Activated CD8-positive, alpha-beta T cell treated with anti-CD3 and anti-CD28 coated beads for 36 hours (primary cell): Measurements from ENCODE around the gene ZYX. TPM values are rescaled to one million over a fixed set of nuclear protein-coding genes. Genes with fewer than 3 reads are reported as not detected.

Experiments
- ATAC-seq: fragments of 200-7000 bp; cut with Tn5 transposase; one replicate; pipeline ENCODE4 v1.10.0; 2021; ENCODE audit warnings: mild to moderate bottlenecking, moderate library complexity
- CTCF ChIA-PET: fragments of 350-600 bp; sonication (Branson Sonifier 250); formaldehyde crosslinking; loops from one replicate; lab custom pipeline; 2021; ENCODE audit warnings: antibody characterized with exemption; lab: Charles Lee
- POLR2A ChIA-PET: fragments of 350-600 bp; sonication (Branson Sonifier 250); formaldehyde crosslinking; loops from one replicate; lab custom pipeline; 2021; ENCODE audit warnings: antibody characterized with exemption; lab: Charles Lee
- DNase-seq: peaks from one replicate; pipeline ENCODE4 v3.0.0-alpha.2; 2020
- H3K27ac Mint-ChIP-seq: one replicate; pipeline ENCODE4 v1.8.0; 2021; ENCODE audit warnings: mild to moderate bottlenecking, mixed read lengths
- H3K27me3 Mint-ChIP-seq: one replicate; pipeline ENCODE4 v1.8.0; 2021; ENCODE audit warnings: mixed read lengths
- H3K36me3 Mint-ChIP-seq: one replicate; pipeline ENCODE4 v1.8.0; 2021; ENCODE audit warnings: low read depth, mixed read lengths
- H3K4me1 Mint-ChIP-seq: one replicate; pipeline ENCODE4 v1.8.0; 2021; ENCODE audit warnings: low read depth, mixed read lengths
- H3K4me3 Mint-ChIP-seq: one replicate; pipeline ENCODE4 v1.8.0; 2021; ENCODE audit warnings: mild to moderate bottlenecking, moderate library complexity, mixed read lengths
- H3K9me3 Mint-ChIP-seq: one replicate; pipeline ENCODE4 v1.8.0; 2021; ENCODE audit warnings: mixed read lengths
- intact Hi-C: fragments of 100-400 bp; cut with micrococcal nuclease; formaldehyde crosslinking; loops from one replicate; pipeline ENCODE4 v1.10.0; 2022
- total RNA-seq, 2 experiments: library from RNA; stranded (reverse); gene quantifications; one replicate each; pipeline ENCODE4 v1.2.3, GENCODE V29; 2021
- TF ChIP-seq, protein P1 (sequence below): fragments of 200-600 bp; IDR thresholded peaks from one replicate; pipeline ENCODE4 v1.8.0; 2022; ENCODE audit warnings: antibody characterized with exemption, mild to moderate bottlenecking

ZYX gene
- total RNA-seq, 2 experiments from 2014 or later = 111 to 120 TPM

- Mint-ChIP-seq H3K27ac (no peak overlapping the region), H3K4me3 (no peak overlapping the region), H3K36me3 (no peaks in the 10 kb centered on the region), H3K27me3 (no peaks in the 10 kb centered on the region), H3K4me1 (peaks cover 2% of the 10 kb centered on the region), H3K9me3 (no peaks in the 10 kb centered on the region)
- no peak for ATAC-seq
- POLR2A ChIA-PET = no interaction called here
- TF ChIP-seq, protein P1, sequence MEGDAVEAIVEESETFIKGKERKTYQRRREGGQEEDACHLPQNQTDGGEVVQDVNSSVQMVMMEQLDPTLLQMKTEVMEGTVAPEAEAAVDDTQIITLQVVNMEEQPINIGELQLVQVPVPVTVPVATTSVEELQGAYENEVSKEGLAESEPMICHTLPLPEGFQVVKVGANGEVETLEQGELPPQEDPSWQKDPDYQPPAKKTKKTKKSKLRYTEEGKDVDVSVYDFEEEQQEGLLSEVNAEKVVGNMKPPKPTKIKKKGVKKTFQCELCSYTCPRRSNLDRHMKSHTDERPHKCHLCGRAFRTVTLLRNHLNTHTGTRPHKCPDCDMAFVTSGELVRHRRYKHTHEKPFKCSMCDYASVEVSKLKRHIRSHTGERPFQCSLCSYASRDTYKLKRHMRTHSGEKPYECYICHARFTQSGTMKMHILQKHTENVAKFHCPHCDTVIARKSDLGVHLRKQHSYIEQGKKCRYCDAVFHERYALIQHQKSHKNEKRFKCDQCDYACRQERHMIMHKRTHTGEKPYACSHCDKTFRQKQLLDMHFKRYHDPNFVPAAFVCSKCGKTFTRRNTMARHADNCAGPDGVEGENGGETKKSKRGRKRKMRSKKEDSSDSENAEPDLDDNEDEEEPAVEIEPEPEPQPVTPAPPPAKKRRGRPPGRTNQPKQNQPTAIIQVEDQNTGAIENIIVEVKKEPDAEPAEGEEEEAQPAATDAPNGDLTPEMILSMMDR = no peak
- intact Hi-C loops = no loop called here
- no peak for DNase-seq
- CTCF ChIA-PET = interaction anchor here (1.1 kb wide), 1 partner anchor 110 kb away, joined by 3 read pairs; no protein-coding TSS in a partner anchor
Measured at GRCh38 chr7:143351060-143351459, 30.1 kb upstream of the ZYX start.

- POLR2A ChIA-PET = no interaction called here
- Mint-ChIP-seq H3K27me3 (no peaks in the 10 kb centered on the region), H3K9me3 (no peaks in the 10 kb centered on the region), H3K4me3 (no peak overlapping the region), H3K4me1 (peaks cover 2% of the 10 kb centered on the region), H3K27ac (no peak overlapping the region), H3K36me3 (no peaks in the 10 kb centered on the region)
- TF ChIP-seq, protein P1 = no peak
- intact Hi-C loops = no loop called here
- CTCF ChIA-PET = no interaction called here
- no peak for ATAC-seq
- DNase-seq = no peak
Measured at GRCh38 chr7:143351574-143351973, 29.6 kb upstream of the ZYX start.

GRCh38 chr7:143352531-143353002, 28.6 kb upstream of the ZYX start:
- ChIA-PET CTCF (no interaction called here), POLR2A (no interaction called here)
- ATAC-seq = no peak
- intact Hi-C loops = no loop called here
- TF ChIP-seq, protein P1 = no peak
- Mint-ChIP-seq H3K27ac (no peak overlapping the region), H3K27me3 (no peaks in the 10 kb centered on the region), H3K9me3 (no peaks in the 10 kb centered on the region), H3K36me3 (no peaks in the 10 kb centered on the region), H3K4me3 (no peak overlapping the region), H3K4me1 (peaks cover 2% of the 10 kb centered on the region)
- no peak for DNase-seq

- Mint-ChIP-seq H3K4me3 (no peak overlapping the region), H3K27me3 (no peaks in the 10 kb centered on the region), H3K4me1 (peaks cover 2% of the 10 kb centered on the region), H3K27ac (no peak overlapping the region), H3K9me3 (no peaks in the 10 kb centered on the region), H3K36me3 (no peaks in the 10 kb centered on the region)
- TF ChIP-seq, protein P1 = no peak
- DNase-seq (no peak), ATAC-seq (no peak)
- POLR2A ChIA-PET = no interaction called here
- intact Hi-C loops = no loop called here
- CTCF ChIA-PET = interaction anchor here (0.9 to 2.2 kb wide), 2 partner anchors 9 to 54 kb away, joined by 3 to 5 read pairs; partner anchors contain the start of gene EPHA1
Measured at GRCh38 chr7:143354376-143354775, 26.8 kb upstream of the ZYX start.

- ATAC-seq = no peak
- no peak for DNase-seq
- TF ChIP-seq, protein P1 = no peak
- POLR2A ChIA-PET = interaction anchor here (0.7 to 1.1 kb wide), 2 partner anchors 12 to 17 kb away, joined by 3 to 4 read pairs; no protein-coding TSS in a partner anchor
- intact Hi-C loops = no loop called here
- H3K4me1 Mint-ChIP-seq = peaks cover 2% of the 10 kb centered on the region
- H3K27ac Mint-ChIP-seq = no peak overlapping the region
- H3K9me3 Mint-ChIP-seq = no peaks in the 10 kb centered on the region
- H3K4me3 Mint-ChIP-seq = no peak overlapping the region
- H3K36me3 Mint-ChIP-seq = no peaks in the 10 kb centered on the region
- no peaks in the 10 kb centered on the region for H3K27me3 Mint-ChIP-seq
- CTCF ChIA-PET = interaction anchor here (1.0 to 2.2 kb wide), 4 partner anchors 10 to 55 kb away, joined by 4 to 7 read pairs (median 4); partner anchors contain the start of gene EPHA1
Measured at GRCh38 chr7:143354965-143355364, 26.2 kb upstream of the ZYX start.
